ENCODE results near the gene THAP4. TPM values are rescaled to one million over a fixed set of nuclear protein-coding genes. Genes with fewer than 3 reads are reported as not detected.

THAP4 gene
- total RNA-seq, 2 experiments from 2014 or later, result 45.1 to 48.9 TPM

- H3K27me3 Mint-ChIP-seq, result no peaks in the 10 kb centered on the region
- ChIA-PET CTCF (no interaction called here), POLR2A (no interaction called here)
Measured at GRCh38 chr2:241652722-241653121, 15.8 kb upstream of the THAP4 start.

GRCh38 chr2:241652142-241652541, 15.2 kb upstream of the THAP4 start:
- peaks cover 21% of the 10 kb centered on the region for H3K36me3 Mint-ChIP-seq (ENCODE audit: low read depth)
- no peak overlapping the region for H3K4me3 Mint-ChIP-seq
- no peaks in the 10 kb centered on the region for H3K9me3 Mint-ChIP-seq
- DNase-seq (no peak), ATAC-seq (no peak)
- no peaks in the 10 kb centered on the region for H3K27me3 Mint-ChIP-seq
- peaks cover 10% of the 10 kb centered on the region for H3K4me1 Mint-ChIP-seq (ENCODE audit: low read depth)
- POLR2A ChIA-PET, result no interaction called here
- TF ChIP-seq CTCF (IDR thresholded peaks at IDR 0.05), result no peak
- H3K27ac Mint-ChIP-seq, result no peak overlapping the region
- intact Hi-C loops (cut with micrococcal nuclease), result no loop called here
- CTCF ChIA-PET, result no interaction called here

More at GRCh38 chr2:241652722-241653121, 15.8 kb upstream of the THAP4 start:
- DNase-seq, result no peak
- peaks cover 23% of the 10 kb centered on the region for H3K36me3 Mint-ChIP-seq (ENCODE audit: low read depth)
- TF ChIP-seq CTCF (IDR thresholded peaks at IDR 0.05), result no peak
- intact Hi-C loops (cut with micrococcal nuclease), result no loop called here
- H3K4me1 Mint-ChIP-seq (ENCODE audit: low read depth), result peaks cover 10% of the 10 kb centered on the region
- no peak overlapping the region for H3K27ac Mint-ChIP-seq
- ATAC-seq, result no peak
- no peak overlapping the region for H3K4me3 Mint-ChIP-seq
- H3K9me3 Mint-ChIP-seq, result no peaks in the 10 kb centered on the region

GRCh38 chr2:241649927-241650326, 13.0 kb upstream of the THAP4 start:
- DNase-seq (no peak), ATAC-seq (no peak)
- intact Hi-C loops (cut with micrococcal nuclease), result no loop called here
- POLR2A ChIA-PET, result no interaction called here
- Mint-ChIP-seq H3K4me3 (no peak overlapping the region), H3K9me3 (no peaks in the 10 kb centered on the region), H3K4me1 (ENCODE audit: low read depth) (peaks cover 14% of the 10 kb centered on the region), H3K27me3 (no peaks in the 10 kb centered on the region), H3K27ac (no peak overlapping the region), H3K36me3 (ENCODE audit: low read depth) (peaks cover 8% of the 10 kb centered on the region)
- no peak for TF ChIP-seq CTCF (IDR thresholded peaks at IDR 0.05)
- CTCF ChIA-PET, result interaction anchor here (2.4 kb wide), 1 partner anchor 10 kb away, joined by 8 read pairs; no protein-coding TSS in a partner anchor

GRCh38 chr2:241649404-241649803, 12.4 kb upstream of the THAP4 start:
- peaks cover 14% of the 10 kb centered on the region for H3K4me1 Mint-ChIP-seq (ENCODE audit: low read depth)
- CTCF ChIA-PET, result interaction anchor here (2.4 kb wide), 1 partner anchor 10 kb away, joined by 8 read pairs; no protein-coding TSS in a partner anchor
- POLR2A ChIA-PET, result no interaction called here
- H3K27ac Mint-ChIP-seq, result no peak overlapping the region
- no peak for DNase-seq
- intact Hi-C loops (cut with micrococcal nuclease), result no loop called here
- no peak for ATAC-seq
- no peak for TF ChIP-seq CTCF (IDR thresholded peaks at IDR 0.05)
- no peak overlapping the region for H3K4me3 Mint-ChIP-seq
- H3K9me3 Mint-ChIP-seq, result no peaks in the 10 kb centered on the region
- H3K27me3 Mint-ChIP-seq, result no peaks in the 10 kb centered on the region
- peaks cover 6% of the 10 kb centered on the region for H3K36me3 Mint-ChIP-seq (ENCODE audit: low read depth)

GRCh38 chr2:241648453-241648852, 11.5 kb upstream of the THAP4 start:
- Mint-ChIP-seq H3K27ac (no peak overlapping the region), H3K36me3 (ENCODE audit: low read depth) (peaks cover 7% of the 10 kb centered on the region), H3K4me1 (ENCODE audit: low read depth) (peaks cover 16% of the 10 kb centered on the region), H3K9me3 (no peaks in the 10 kb centered on the region), H3K27me3 (no peaks in the 10 kb centered on the region), H3K4me3 (no peak overlapping the region)
- no peak for TF ChIP-seq CTCF (IDR thresholded peaks at IDR 0.05)
- intact Hi-C loops (cut with micrococcal nuclease), result no loop called here
- POLR2A ChIA-PET, result no interaction called here
- CTCF ChIA-PET, result interaction anchor here (2.4 kb wide), 1 partner anchor 11 kb away, joined by 8 read pairs; no protein-coding TSS in a partner anchor
- no peak for DNase-seq
- no peak for ATAC-seq
